Karpas-422 (cell line): ENCODE measurements around the gene CFAP43. TPM values are rescaled to one million over a fixed set of nuclear protein-coding genes. Genes with fewer than 3 reads are reported as not detected.
"Not testable (repeated sequence)": the region's sequence is repeated elsewhere in the genome, so short reads cannot be mapped to it uniquely, and the experiment has no call there.

Experiments
- DNase-seq: peaks from one replicate; pipeline ENCODE4 v3.0.0-alpha.2; 2015
- H2AFZ ChIP-seq: fragments of 200-600 bp; sonication (generic); 2 replicates; pipeline ENCODE4 v1.6.1; 2014; ENCODE audit warnings: antibody characterized with exemption, low read length, mixed read lengths
- H3K27ac ChIP-seq: fragments of 200-600 bp; sonication (generic); 2 replicates; pipeline ENCODE4 v1.5.1; 2014; ENCODE audit warnings: mild to moderate bottlenecking, low read length, moderate library complexity
- H3K27me3 ChIP-seq: fragments of 200-600 bp; sonication (generic); 2 replicates; pipeline ENCODE4 v1.6.1; 2014; ENCODE audit warnings: low read length, mixed read lengths
- H3K36me3 ChIP-seq: fragments of 200-600 bp; sonication (generic); 2 replicates; pipeline ENCODE4 v1.6.1; 2014; ENCODE audit warnings: low read length, mixed read lengths; ENCODE audit not compliant: insufficient read depth
- H3K4me1 ChIP-seq: fragments of 200-600 bp; sonication (generic); 2 replicates; pipeline ENCODE4 v1.6.1; 2014; ENCODE audit warnings: mild to moderate bottlenecking, low read length, mixed read lengths
- H3K4me2 ChIP-seq: fragments of 200-600 bp; sonication (generic); 2 replicates; pipeline ENCODE4 v1.6.1; 2014; ENCODE audit warnings: low read length, low read depth, mild to moderate bottlenecking; ENCODE audit not compliant: poor library complexity, severe bottlenecking
- H3K4me3 ChIP-seq: fragments of 200-600 bp; sonication (generic); 2 replicates; pipeline ENCODE4 v1.5.1; 2014; ENCODE audit warnings: mild to moderate bottlenecking, antibody characterized with exemption, low read length, mixed read lengths
- H3K79me2 ChIP-seq: fragments of 200-600 bp; sonication (generic); 2 replicates; pipeline ENCODE4 v1.6.1; 2014; ENCODE audit warnings: mild to moderate bottlenecking, low read length, mixed read lengths
- H3K9ac ChIP-seq: fragments of 200-600 bp; sonication (generic); 2 replicates; pipeline ENCODE4 v1.6.0; 2014; ENCODE audit warnings: low read length
- H3K9me2 ChIP-seq: fragments of 200-600 bp; sonication (generic), shearing (Covaris generic); replicated peaks from 2 replicates; pipeline ENCODE4 v1.6.0; 2014; ENCODE audit warnings: mild to moderate bottlenecking, low read length, moderate library complexity; ENCODE audit not compliant: insufficient read depth
- H3K9me3 ChIP-seq: fragments of 300-700, 200-600 bp; sonication (generic); 2 replicates; pipeline ENCODE4 v1.6.1; 2014; ENCODE audit warnings: low read length, mixed read lengths
- H4K20me1 ChIP-seq: fragments of 200-600 bp; sonication (generic); 2 replicates; pipeline ENCODE4 v1.6.1; 2014; ENCODE audit warnings: mild to moderate bottlenecking, antibody characterized with exemption, low read length, low read depth; ENCODE audit not compliant: insufficient read depth
- total RNA-seq: library from RNA; depleted of rRNA; stranded (reverse); fragments of >200 nt; shearing (Covaris generic); gene quantifications from 2 replicates; pipeline ENCODE4 v1.2.3, GENCODE V29; 2014; ENCODE audit warnings: low replicate concordance

The CFAP43 gene
- total RNA-seq, 1 experiment from 2014 or later, result 0.07 TPM

GRCh38 chr10:104201636-104202035 is 30.5 kb downstream of the CFAP43 start:
- H3K4me3 ChIP-seq, result no peak overlapping the region
- H3K9me3 ChIP-seq, result no peaks in the 10 kb centered on the region

GRCh38 chr10:104199567-104199966 is 32.6 kb downstream of the CFAP43 start:
- DNase-seq, result no peak
- H3K79me2 ChIP-seq, result no peaks in the 10 kb centered on the region
- no peak overlapping the region for H3K4me3 ChIP-seq
- no peaks in the 10 kb centered on the region for H3K9me3 ChIP-seq
- no peaks in the 10 kb centered on the region for H3K36me3 ChIP-seq
- H3K27ac ChIP-seq, result no peak overlapping the region
- H3K4me2 ChIP-seq, result no peak overlapping the region
- H4K20me1 ChIP-seq, result no peaks in the 10 kb centered on the region
- no peaks in the 10 kb centered on the region for H3K27me3 ChIP-seq
- no peaks in the 10 kb centered on the region for H3K4me1 ChIP-seq
- no peak overlapping the region for H2AFZ ChIP-seq
- no peaks in the 10 kb centered on the region for H3K9me2 ChIP-seq
- no peak overlapping the region for H3K9ac ChIP-seq

More at GRCh38 chr10:104201636-104202035, 30.5 kb downstream of the CFAP43 start:
- Histone ChIP-seq H3K79me2 (no peaks in the 10 kb centered on the region), H4K20me1 (no peaks in the 10 kb centered on the region), H3K9me2 (no peaks in the 10 kb centered on the region), H3K4me2 (no peak overlapping the region), H3K27ac (no peak overlapping the region), H3K27me3 (no peaks in the 10 kb centered on the region), H3K4me1 (no peaks in the 10 kb centered on the region), H3K9ac (no peak overlapping the region), H2AFZ (no peak overlapping the region), H3K36me3 (no peaks in the 10 kb centered on the region)
- DNase-seq, result no peak

DNA sequence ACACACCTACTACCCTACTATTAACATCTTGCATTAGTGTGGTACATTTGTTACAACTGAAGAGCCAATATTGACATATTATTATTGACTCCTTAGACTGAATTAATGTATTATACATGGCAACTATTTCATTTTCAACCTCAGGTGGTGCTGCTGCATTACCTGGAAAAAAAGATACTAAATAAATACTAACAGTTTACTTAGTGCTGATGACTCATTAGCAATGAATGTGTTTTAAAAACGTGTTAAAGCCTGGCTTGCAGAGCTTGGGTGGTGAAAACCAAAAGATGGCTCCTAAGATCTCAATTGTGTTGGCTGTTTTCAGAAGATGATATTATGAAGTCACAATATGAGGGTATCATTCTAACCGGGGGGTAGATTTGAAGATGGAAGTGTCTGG is 34.8 kb downstream of the CFAP43 start:
- Histone ChIP-seq H3K27me3 (no peaks in the 10 kb centered on the region), H3K4me1 (no peaks in the 10 kb centered on the region), H3K79me2 (no peaks in the 10 kb centered on the region), H3K9me2 (no peaks in the 10 kb centered on the region), H2AFZ (no peak overlapping the region), H3K36me3 (no peaks in the 10 kb centered on the region), H3K4me2 (no peak overlapping the region), H4K20me1 (no peaks in the 10 kb centered on the region), H3K9me3 (no peaks in the 10 kb centered on the region), H3K27ac (no peak overlapping the region), H3K4me3 (no peak overlapping the region), H3K9ac (no peak overlapping the region)
- DNase-seq, result no peak

DNA sequence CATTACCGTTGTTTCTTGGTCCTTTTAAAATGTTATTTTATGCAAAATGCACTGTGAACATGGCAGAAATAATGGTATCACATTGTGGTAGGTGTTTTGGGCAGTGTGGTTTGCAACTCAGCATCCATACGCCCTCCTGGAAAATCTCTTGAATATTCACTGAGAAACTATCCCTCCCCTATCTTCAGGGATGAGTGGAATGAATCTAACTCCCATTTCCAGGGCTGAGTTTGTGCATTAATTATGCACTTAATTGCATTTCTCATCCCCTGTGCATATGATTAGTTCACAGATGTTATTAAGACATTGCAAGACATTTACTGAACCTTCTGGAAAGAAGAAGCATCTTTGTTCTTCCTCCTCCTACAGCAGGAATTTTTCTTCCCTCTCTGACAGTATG is 36.5 kb downstream of the CFAP43 start:
- Histone ChIP-seq H3K36me3 (no peaks in the 10 kb centered on the region), H3K27me3 (no peaks in the 10 kb centered on the region), H3K9me3 (no peaks in the 10 kb centered on the region), H2AFZ (no peak overlapping the region), H3K4me2 (no peak overlapping the region), H3K27ac (no peak overlapping the region), H3K9me2 (no peaks in the 10 kb centered on the region), H3K9ac (no peak overlapping the region), H3K79me2 (no peaks in the 10 kb centered on the region), H3K4me1 (no peaks in the 10 kb centered on the region), H4K20me1 (no peaks in the 10 kb centered on the region), H3K4me3 (no peak overlapping the region)
- DNase-seq, result no peak

- Histone ChIP-seq H3K27me3 (no peaks in the 10 kb centered on the region), H3K27ac (no peak overlapping the region), H3K4me1 (no peaks in the 10 kb centered on the region), H4K20me1 (no peaks in the 10 kb centered on the region), H3K36me3 (no peaks in the 10 kb centered on the region), H3K4me3 (no peak overlapping the region), H3K9me2 (no peaks in the 10 kb centered on the region), H3K9me3 (no peaks in the 10 kb centered on the region), H3K9ac (no peak overlapping the region), H3K4me2 (no peak overlapping the region), H3K79me2 (no peaks in the 10 kb centered on the region), H2AFZ (no peak overlapping the region)
- no peak for DNase-seq
These were observed 38.4 kb downstream of the CFAP43 start for GRCh38 chr10:104193787-104194186.

DNA sequence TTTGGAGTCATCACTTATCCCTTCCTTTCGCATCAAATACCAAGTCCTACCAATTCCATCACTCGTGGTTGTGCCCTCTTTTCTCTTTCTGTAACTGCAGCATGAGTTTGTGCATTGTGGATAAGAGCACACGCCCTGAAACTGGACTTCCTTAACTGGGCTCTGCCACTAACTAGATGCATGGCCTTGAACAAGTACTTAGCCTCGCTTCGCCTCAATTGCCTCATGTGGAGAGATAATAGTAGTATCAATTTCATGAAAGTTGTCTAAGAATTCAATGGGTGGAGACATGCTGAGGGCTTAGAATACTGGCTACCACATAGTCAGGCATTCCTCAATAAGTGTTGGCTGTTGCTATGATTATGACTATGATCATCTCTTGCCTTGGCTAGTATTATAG is 41.5 kb downstream of the CFAP43 start:
- H3K36me3 ChIP-seq, result no peaks in the 10 kb centered on the region
- H3K79me2 ChIP-seq, result no peaks in the 10 kb centered on the region
- DNase-seq, result no peak
- H3K4me3 ChIP-seq, result no peak overlapping the region
- H3K9me2 ChIP-seq, result no peaks in the 10 kb centered on the region
- no peaks in the 10 kb centered on the region for H3K4me1 ChIP-seq
- no peaks in the 10 kb centered on the region for H3K27me3 ChIP-seq
- no peak overlapping the region for H2AFZ ChIP-seq
- no peaks in the 10 kb centered on the region for H4K20me1 ChIP-seq
- no peaks in the 10 kb centered on the region for H3K9me3 ChIP-seq
- H3K27ac ChIP-seq, result no peak overlapping the region
- H3K9ac ChIP-seq, result no peak overlapping the region
- no peak overlapping the region for H3K4me2 ChIP-seq

DNA sequence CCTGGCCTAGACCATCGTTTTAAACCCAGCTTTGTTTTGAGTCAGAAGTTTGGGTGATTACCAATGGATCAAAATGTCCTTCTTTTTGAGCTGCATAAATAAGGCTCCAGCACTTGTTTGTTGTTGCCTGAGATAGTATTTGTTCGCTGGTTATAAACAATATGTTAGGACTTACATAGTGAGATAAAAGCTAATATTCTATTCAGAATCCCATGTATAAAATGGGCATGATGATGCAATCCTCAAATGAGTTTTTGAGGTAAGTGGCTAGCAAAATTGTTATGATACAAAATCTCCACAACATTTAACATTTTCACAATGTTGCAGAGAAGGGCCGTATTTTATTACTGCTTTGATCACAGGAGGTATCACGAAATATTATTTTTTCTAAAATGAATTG is 48.5 kb downstream of the CFAP43 start:
- Histone ChIP-seq H3K27ac (no peak overlapping the region), H3K79me2 (no peaks in the 10 kb centered on the region), H3K4me1 (no peaks in the 10 kb centered on the region), H3K9me2 (no peaks in the 10 kb centered on the region), H3K9me3 (no peaks in the 10 kb centered on the region), H4K20me1 (no peaks in the 10 kb centered on the region), H3K4me3 (no peak overlapping the region), H3K9ac (no peak overlapping the region), H3K27me3 (no peaks in the 10 kb centered on the region), H3K36me3 (no peaks in the 10 kb centered on the region), H3K4me2 (no peak overlapping the region), H2AFZ (no peak overlapping the region)
- DNase-seq, result no peak

DNA sequence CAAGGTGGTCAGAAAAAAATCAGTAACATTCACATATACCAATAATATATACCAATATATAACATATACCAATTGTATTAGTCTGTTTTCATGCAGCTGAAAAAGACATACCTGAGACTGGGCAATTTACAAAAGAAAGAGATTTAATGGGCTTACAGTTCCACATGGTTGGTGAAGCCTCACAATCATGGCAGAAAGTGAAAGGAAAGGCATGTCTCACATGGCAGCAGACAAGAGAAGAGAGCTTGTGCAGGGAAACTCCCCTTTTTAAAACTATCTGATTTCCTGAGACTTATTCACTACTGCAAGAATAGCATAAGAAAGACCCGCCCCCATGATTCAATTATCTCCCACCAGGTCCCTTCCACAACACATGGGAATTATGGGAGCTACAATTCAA is 58.0 kb downstream of the CFAP43 start:
- not testable (repeated sequence) for H3K4me1 ChIP-seq, H2AFZ ChIP-seq, H3K4me3 ChIP-seq, H3K9ac ChIP-seq, H3K27ac ChIP-seq, H3K79me2 ChIP-seq, H3K27me3 ChIP-seq, H3K9me2 ChIP-seq, H3K4me2 ChIP-seq, DNase-seq, H3K9me3 ChIP-seq, H4K20me1 ChIP-seq, H3K36me3 ChIP-seq

- no peaks in the 10 kb centered on the region for H3K9me2 ChIP-seq
- no peaks in the 10 kb centered on the region for H3K9me3 ChIP-seq
- H3K4me2 ChIP-seq, result no peak overlapping the region
- H3K79me2 ChIP-seq, result no peaks in the 10 kb centered on the region
- no peaks in the 10 kb centered on the region for H4K20me1 ChIP-seq
- H3K4me3 ChIP-seq, result no peak overlapping the region
- no peak overlapping the region for H3K9ac ChIP-seq
- H3K4me1 ChIP-seq, result no peaks in the 10 kb centered on the region
- no peaks in the 10 kb centered on the region for H3K27me3 ChIP-seq
- H2AFZ ChIP-seq, result no peak overlapping the region
- DNase-seq, result no peak
- H3K36me3 ChIP-seq, result no peaks in the 10 kb centered on the region
- no peak overlapping the region for H3K27ac ChIP-seq
These were observed 61.4 kb downstream of the CFAP43 start for GRCh38 chr10:104170610-104171254.
